WTC11 (cell line): ENCODE results near the gene KDM5B. TPM values are rescaled to one million over a fixed set of nuclear protein-coding genes. Genes with fewer than 3 reads are reported as not detected.

Experiments
- ATAC-seq: fragments of 200-7000 bp; cut with Tn5 transposase; 2 replicates; pipeline ENCODE4 v1.10.0; 2021; ENCODE audit warnings: mild to moderate bottlenecking, moderate library complexity
- CTCF ChIA-PET: fragments of 300-600 bp; sonication (Branson Sonifier 250); formaldehyde crosslinking; loops from one replicate; lab custom pipeline; 2021; ENCODE audit warnings: antibody characterized with exemption; lab: Charles Lee
- POLR2A ChIA-PET: fragments of 350-600 bp; sonication (Branson Sonifier 250); formaldehyde crosslinking; loops from one replicate; lab custom pipeline; 2021; ENCODE audit warnings: antibody characterized with exemption; lab: Charles Lee
- DNase-seq: peaks from one replicate; pipeline ENCODE4 v3.0.0; 2021; ENCODE audit warnings: low spot score
- H3K27ac Mint-ChIP-seq: 2 replicates; pipeline ENCODE4 v1.8.0; 2021; ENCODE audit warnings: mixed read lengths
- H3K27me3 Mint-ChIP-seq: 2 replicates; pipeline ENCODE4 v1.8.0; 2021; ENCODE audit warnings: low read depth, mild to moderate bottlenecking, moderate library complexity, mixed read lengths
- H3K36me3 Mint-ChIP-seq: 2 replicates; pipeline ENCODE4 v1.8.0; 2021; ENCODE audit warnings: mixed read lengths
- H3K4me1 Mint-ChIP-seq: 2 replicates; pipeline ENCODE4 v1.8.0; 2022; ENCODE audit warnings: mixed read lengths
- H3K4me3 Mint-ChIP-seq: 2 replicates; pipeline ENCODE4 v1.8.0; 2021; ENCODE audit warnings: mild to moderate bottlenecking, moderate library complexity, mixed read lengths
- H3K9me3 Mint-ChIP-seq: 2 replicates; pipeline ENCODE4 v1.8.0; 2021; ENCODE audit warnings: mixed read lengths
- CREB1 ChIP-seq: sonication (generic); formaldehyde crosslinking; IDR thresholded peaks from 2 replicates; pipeline ENCODE4 v1.8.0; 2023; ENCODE audit warnings: mild to moderate bottlenecking, missing genetic modification reagents
- CREM ChIP-seq: sonication (generic); formaldehyde crosslinking; IDR thresholded peaks from 2 replicates; pipeline ENCODE4 v1.8.1; 2022; ENCODE audit warnings: mild to moderate bottlenecking, missing genetic modification reagents, moderate library complexity
- E2F1 ChIP-seq: sonication (generic); formaldehyde crosslinking; IDR thresholded peaks from 2 replicates; pipeline ENCODE4 v1.8.0; 2022; ENCODE audit warnings: mild to moderate bottlenecking, missing genetic modification reagents
- ESRRA ChIP-seq: sonication (generic); formaldehyde crosslinking; IDR thresholded peaks from 2 replicates; pipeline ENCODE4 v1.8.1; 2022; ENCODE audit warnings: mild to moderate bottlenecking, missing genetic modification reagents, borderline replicate concordance
- FOXK1 ChIP-seq: sonication (generic); formaldehyde crosslinking; IDR thresholded peaks from 2 replicates; pipeline ENCODE4 v1.8.0; 2022; ENCODE audit warnings: mild to moderate bottlenecking, moderate library complexity, missing genetic modification reagents
- GRHL2 ChIP-seq: fragments of 250-450 bp; sonication (Bioruptor Pico); IDR thresholded peaks from 2 replicates; pipeline ENCODE4 v1.8.0; 2022; ENCODE audit warnings: mild to moderate bottlenecking, moderate library complexity; ENCODE audit not compliant: insufficient replicate concordance, severe bottlenecking
- GTF2I ChIP-seq: fragments of 250-450 bp; sonication (Bioruptor Pico); conservative IDR thresholded peaks from 2 replicates; pipeline ENCODE4 v1.4.0; 2021; ENCODE audit warnings: mild to moderate bottlenecking
- HMGXB4 ChIP-seq: sonication (generic); formaldehyde crosslinking; IDR thresholded peaks from 2 replicates; pipeline ENCODE4 v1.8.1; 2023; ENCODE audit warnings: mild to moderate bottlenecking, moderate library complexity, missing genetic modification reagents
- JUN ChIP-seq: sonication (generic); formaldehyde crosslinking; IDR thresholded peaks from 2 replicates; pipeline ENCODE4 v1.8.0; 2023; ENCODE audit warnings: mild to moderate bottlenecking, missing genetic modification reagents
- KAT7 ChIP-seq: sonication (generic); formaldehyde crosslinking; IDR thresholded peaks from 2 replicates; pipeline ENCODE4 v1.8.1; 2023; ENCODE audit warnings: missing genetic modification reagents, mild to moderate bottlenecking, borderline replicate concordance
- MXD4 ChIP-seq: fragments of 250-450 bp; sonication (Bioruptor Pico); IDR thresholded peaks from 2 replicates; pipeline ENCODE4 v1.8.0; 2021; ENCODE audit warnings: mild to moderate bottlenecking, moderate library complexity, borderline replicate concordance
- NFYB ChIP-seq: sonication (generic); formaldehyde crosslinking; conservative IDR thresholded peaks from 2 replicates; pipeline ENCODE4 v1.8.0; 2022; ENCODE audit warnings: low read depth, missing genetic modification reagents
- NR3C1 ChIP-seq: sonication (generic); formaldehyde crosslinking; conservative IDR thresholded peaks from 2 replicates; pipeline ENCODE4 v1.8.1; 2023; ENCODE audit warnings: low read depth, mild to moderate bottlenecking, missing genetic modification reagents
- PRRX2 ChIP-seq: fragments of 250-450 bp; sonication (Bioruptor Pico); IDR thresholded peaks from 2 replicates; pipeline ENCODE4 v1.8.0; 2021; ENCODE audit warnings: mild to moderate bottlenecking
- RELA ChIP-seq: sonication (generic); formaldehyde crosslinking; IDR thresholded peaks from 2 replicates; pipeline ENCODE4 v1.8.1; 2022; ENCODE audit warnings: missing genetic modification reagents, mild to moderate bottlenecking, borderline replicate concordance
- RORB ChIP-seq: fragments of 250-450 bp; sonication (Bioruptor Pico); IDR thresholded peaks from 2 replicates; pipeline ENCODE4 v1.9.0; 2021; ENCODE audit warnings: mild to moderate bottlenecking
- SOX15 ChIP-seq: fragments of 250-450 bp; sonication (Bioruptor Pico); IDR thresholded peaks from 2 replicates; pipeline ENCODE4 v1.9.0; 2021; ENCODE audit warnings: mild to moderate bottlenecking
- TEAD1 ChIP-seq: sonication (generic); formaldehyde crosslinking; IDR thresholded peaks from 2 replicates; pipeline ENCODE4 v1.8.0; 2022; ENCODE audit warnings: mild to moderate bottlenecking, missing genetic modification reagents
- TP53 ChIP-seq: sonication (generic); formaldehyde crosslinking; IDR thresholded peaks from 2 replicates; pipeline ENCODE4 v1.8.1; 2023; ENCODE audit warnings: mild to moderate bottlenecking, missing genetic modification reagents
- ZMAT4 ChIP-seq: fragments of 250-450 bp; sonication (Bioruptor Pico); IDR thresholded peaks from 2 replicates; pipeline ENCODE4 v1.9.0; 2021; ENCODE audit warnings: mild to moderate bottlenecking
- ZNF138 ChIP-seq: sonication (generic); formaldehyde crosslinking; conservative IDR thresholded peaks from 2 replicates; pipeline ENCODE4 v1.8.1; 2022; ENCODE audit warnings: mild to moderate bottlenecking, moderate library complexity, missing genetic modification reagents
- ZNF281 ChIP-seq: sonication (generic); formaldehyde crosslinking; IDR thresholded peaks from 2 replicates; pipeline ENCODE4 v1.8.0; 2023; ENCODE audit warnings: mild to moderate bottlenecking, missing genetic modification reagents
- ZNF317 ChIP-seq: sonication (generic); formaldehyde crosslinking; IDR thresholded peaks from 2 replicates; pipeline ENCODE4 v1.8.1; 2023; ENCODE audit warnings: low read depth, mild to moderate bottlenecking, moderate library complexity, missing genetic modification reagents, borderline replicate concordance
- ZNF396 ChIP-seq: fragments of 250-450 bp; sonication (Bioruptor Pico); IDR thresholded peaks from 2 replicates; pipeline ENCODE4 v1.8.0; 2021; ENCODE audit warnings: mild to moderate bottlenecking, moderate library complexity, borderline replicate concordance
- ZNF512 ChIP-seq: sonication (generic); formaldehyde crosslinking; IDR thresholded peaks from 2 replicates; pipeline ENCODE4 v1.8.1; 2022; ENCODE audit warnings: missing genetic modification reagents, borderline replicate concordance
- total RNA-seq: library from RNA; stranded (reverse); gene quantifications from 3 replicates; pipeline ENCODE4 v1.2.3, GENCODE V29; 2021

KDM5B gene
- total RNA-seq, 1 experiment from 2014 or later = 222 TPM

- ChIA-PET CTCF (no interaction called here), POLR2A (interaction anchor here (0.7 kb wide), 1 partner anchor 49 kb away, joined by 3 read pairs; no protein-coding TSS in a partner anchor)
- peak overlapping the region; percentile 40; the same call in 1 of the 2 replicates for H3K27ac Mint-ChIP-seq
- H3K9me3 Mint-ChIP-seq = no peaks in the 10 kb centered on the region
- no peak for DNase-seq
- H3K36me3 Mint-ChIP-seq = peaks cover 87% of the 10 kb centered on the region
- H3K4me1 Mint-ChIP-seq = no peaks in the 10 kb centered on the region
- no peak overlapping the region for H3K4me3 Mint-ChIP-seq
- TF ChIP-seq CREM (CRISPR knock-in tag) = no peak
- no peak for TF ChIP-seq SOX15 (CRISPR knock-in tag)
- no peak for TF ChIP-seq CREB1
- TF ChIP-seq KAT7 (CRISPR knock-in tag) = no peak
- TF ChIP-seq NR3C1 (CRISPR knock-in tag) = no peak
- TF ChIP-seq TEAD1 (CRISPR knock-in tag) = no peak
- TF ChIP-seq RORB (CRISPR knock-in tag) = no peak
- no peak for TF ChIP-seq GTF2I
- no peak for TF ChIP-seq FOXK1 (CRISPR knock-in tag)
- TF ChIP-seq ZNF138 (CRISPR knock-in tag) = no peak
- no peak for TF ChIP-seq RELA (CRISPR knock-in tag)
- no peak for TF ChIP-seq ZNF317 (CRISPR knock-in tag)
- TF ChIP-seq E2F1 (CRISPR knock-in tag) = no peak
- no peak for TF ChIP-seq TP53 (CRISPR knock-in tag)
- TF ChIP-seq MXD4 (CRISPR knock-in tag) = no peak
- no peaks in the 10 kb centered on the region for H3K27me3 Mint-ChIP-seq
- no peak for ATAC-seq
These were observed 46.2 kb downstream of the KDM5B start for GRCh38 chr1:202762019-202762418.

- Mint-ChIP-seq H3K4me3 (no peak overlapping the region), H3K27me3 (no peaks in the 10 kb centered on the region), H3K9me3 (no peaks in the 10 kb centered on the region)
- no peak for DNase-seq
- TF ChIP-seq GRHL2 (CRISPR knock-in tag) (no peak), ZNF396 (no peak), ZNF512 (no peak)
- TF ChIP-seq, all 79 proteins: peak for 0
- ATAC-seq = no peak
- Mint-ChIP-seq H3K27ac (peak overlapping the region; percentile 45; the same call in 1 of the 2 replicates), H3K4me1 (no peaks in the 10 kb centered on the region), H3K36me3 (peaks cover 87% of the 10 kb centered on the region)
- ChIA-PET CTCF (no interaction called here), POLR2A (interaction anchor here (0.6 kb wide), 1 partner anchor 373 kb away, joined by 4 read pairs; no protein-coding TSS in a partner anchor)
These were observed 47.6 kb downstream of the KDM5B start for GRCh38 chr1:202760589-202760988.

GRCh38 chr1:202756391-202756790 lies 51.8 kb downstream of the KDM5B start:
- Mint-ChIP-seq H3K27me3 (no peaks in the 10 kb centered on the region), H3K27ac (no peak overlapping the region), H3K4me1 (no peaks in the 10 kb centered on the region), H3K4me3 (no peak overlapping the region), H3K9me3 (no peaks in the 10 kb centered on the region), H3K36me3 (peaks cover 89% of the 10 kb centered on the region)
- no peak for ATAC-seq
- ChIA-PET POLR2A (no interaction called here), CTCF (no interaction called here)
- no peak for TF ChIP-seq CREM (CRISPR knock-in tag)
- no peak for TF ChIP-seq JUN
- no peak for DNase-seq

GRCh38 chr1:202754293-202754692 lies 53.9 kb downstream of the KDM5B start:
- no peaks in the 10 kb centered on the region for H3K27me3 Mint-ChIP-seq
- H3K9me3 Mint-ChIP-seq = no peaks in the 10 kb centered on the region
- no peak for TF ChIP-seq PRRX2
- no peak for TF ChIP-seq ZNF138 (CRISPR knock-in tag)
- TF ChIP-seq HMGXB4 (CRISPR knock-in tag) = no peak
- TF ChIP-seq NFYB (CRISPR knock-in tag) = no peak
- TF ChIP-seq ZNF281 (CRISPR knock-in tag) = no peak
- TF ChIP-seq ZMAT4 (CRISPR knock-in tag) = no peak
- TF ChIP-seq ESRRA (CRISPR knock-in tag) = no peak

More at GRCh38 chr1:202754293-202754692, 53.9 kb downstream of the KDM5B start:
- DNase-seq = no peak
- Mint-ChIP-seq H3K4me3 (no peak overlapping the region), H3K36me3 (peaks cover 92% of the 10 kb centered on the region), H3K4me1 (no peaks in the 10 kb centered on the region), H3K27ac (no peak overlapping the region)
- no peak for ATAC-seq
- POLR2A ChIA-PET = no interaction called here
- CTCF ChIA-PET = no interaction called here
